Body of pancreas (tissue), 4 donors: ENCODE measurements around the gene KIAA1671. TPM values are rescaled to one million over a fixed set of nuclear protein-coding genes. Genes with fewer than 3 reads are reported as not detected.

Source experiments
- ATAC-seq: fragments of 150-250 bp; one replicate; pipeline ENCODE4 v1.9.1; 2016
- DNase-seq, 4 donors: peaks; one replicate each; pipeline ENCODE4 v3.0.0-alpha.2; 2019
- H3K27ac ChIP-seq, 4 donors: fragments of 200-600 bp; sonication (generic); 1 replicate in 3 of 4; 2 replicates in 1 of 4; pipeline versions ENCODE4 v1.5.1 to v1.6.1; 2016 to 2019; ENCODE audit warnings: mild to moderate bottlenecking in 1 of 4, mixed read lengths in 1 of 4, moderate library complexity in 1 of 4
- H3K27me3 ChIP-seq, 2 donors: fragments of 200-600 bp; sonication (generic); one replicate each; pipeline ENCODE4 v1.6.0; 2016; ENCODE audit warnings: mild to moderate bottlenecking in 1 of 2
- H3K36me3 ChIP-seq, 2 donors: fragments of 200-600 bp; sonication (generic); replicated peaks in 1 of 2; 2 replicates each; pipeline ENCODE4 v1.5.1; 2016; ENCODE audit warnings: low read depth in 2 of 2; ENCODE audit not compliant: insufficient read depth in 1 of 2
- H3K4me1 ChIP-seq: fragments of 200-600 bp; sonication (generic); one replicate; pipeline ENCODE4 v1.6.0; 2016
- H3K4me3 ChIP-seq, 2 donors: fragments of 200-600 bp; sonication (generic); 1 replicate in 1 of 2; 2 replicates in 1 of 2; pipeline ENCODE4 v1.5.1; 2016 to 2019
- H3K9me3 ChIP-seq, 3 donors: fragments of 200-600 bp; sonication (generic); 1 replicate in 2 of 3; 2 replicates in 1 of 3; pipeline ENCODE4 v1.5.1; 2016
- POLR2A ChIP-seq, 3 donors: fragments of 450-650 bp; IDR thresholded peaks; one replicate each; pipeline ENCODE4 v1.6.1; 2016; ENCODE audit warnings: antibody characterized with exemption in 3 of 3, mild to moderate bottlenecking in 2 of 3
- WGBS, 2 donors: methylation state at CpG; one replicate each; pipeline ENCODE4 v1.1.5; 2017; 5-methylcytosine and 5-hydroxymethylcytosine counted together
- intact Hi-C: fragments of 100-400 bp; cut with DNase I; formaldehyde crosslinking; loops from one replicate; pipeline ENCODE4 v1.15.1; 2023
- total RNA-seq, 2 donors: library from RNA; depleted of rRNA; stranded (reverse); fragments of >200 nt; gene quantifications; one replicate each; pipeline ENCODE4 v1.1.0, GENCODE V29; 2016
- TF ChIP-seq, protein P1 (sequence below), 7 experiments: fragments of 450-650 bp in 4 of 7; fragments of 200-600 bp in 3 of 7; sonication (generic) in 3 of 7; IDR thresholded peaks; one replicate each; pipeline ENCODE4 v1.5.1; 2016 to 2019; ENCODE audit warnings: antibody characterized with exemption in 7 of 7

Gene KIAA1671
- total RNA-seq, 2 donors from 2014 or later = 24.9 to 79.8 TPM

DNA sequence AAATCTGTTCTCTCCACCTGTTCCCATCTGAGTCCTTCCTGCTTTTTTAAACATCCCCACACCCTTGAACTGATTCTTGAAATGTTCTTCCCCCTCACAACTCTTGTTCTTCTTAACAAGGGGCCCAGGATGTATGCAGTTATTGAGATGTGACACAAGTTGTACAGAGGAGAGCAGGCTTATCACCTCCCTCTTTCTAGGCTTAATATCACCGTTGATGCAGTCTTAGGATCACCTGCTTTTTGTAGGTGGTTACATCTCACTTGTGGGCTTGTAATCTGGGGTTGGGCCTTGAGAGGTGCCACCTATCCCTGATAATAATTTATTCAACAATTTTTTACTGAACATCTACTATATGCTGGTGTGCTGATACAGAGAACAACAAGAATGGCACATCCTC lies 253.3 kb downstream of the KIAA1671 start:
- no peak overlapping the region for H3K27ac ChIP-seq
- H3K4me3 ChIP-seq = no peak overlapping the region
- intact Hi-C loops = no loop called here
- ATAC-seq (no peak), DNase-seq (no peak)
- no peaks in the 10 kb centered on the region for H3K9me3 ChIP-seq
- H3K27me3 ChIP-seq = no peaks in the 10 kb centered on the region
- no peaks in the 10 kb centered on the region for H3K4me1 ChIP-seq
- H3K36me3 ChIP-seq = no peaks in the 10 kb centered on the region
- 65 to 87% methylated on average over 1 of the region's 1 CpG for WGBS, 2 donors
- TF ChIP-seq POLR2A (IDR thresholded peaks at IDR 0.05) = no peak
- TF ChIP-seq, protein P1, sequence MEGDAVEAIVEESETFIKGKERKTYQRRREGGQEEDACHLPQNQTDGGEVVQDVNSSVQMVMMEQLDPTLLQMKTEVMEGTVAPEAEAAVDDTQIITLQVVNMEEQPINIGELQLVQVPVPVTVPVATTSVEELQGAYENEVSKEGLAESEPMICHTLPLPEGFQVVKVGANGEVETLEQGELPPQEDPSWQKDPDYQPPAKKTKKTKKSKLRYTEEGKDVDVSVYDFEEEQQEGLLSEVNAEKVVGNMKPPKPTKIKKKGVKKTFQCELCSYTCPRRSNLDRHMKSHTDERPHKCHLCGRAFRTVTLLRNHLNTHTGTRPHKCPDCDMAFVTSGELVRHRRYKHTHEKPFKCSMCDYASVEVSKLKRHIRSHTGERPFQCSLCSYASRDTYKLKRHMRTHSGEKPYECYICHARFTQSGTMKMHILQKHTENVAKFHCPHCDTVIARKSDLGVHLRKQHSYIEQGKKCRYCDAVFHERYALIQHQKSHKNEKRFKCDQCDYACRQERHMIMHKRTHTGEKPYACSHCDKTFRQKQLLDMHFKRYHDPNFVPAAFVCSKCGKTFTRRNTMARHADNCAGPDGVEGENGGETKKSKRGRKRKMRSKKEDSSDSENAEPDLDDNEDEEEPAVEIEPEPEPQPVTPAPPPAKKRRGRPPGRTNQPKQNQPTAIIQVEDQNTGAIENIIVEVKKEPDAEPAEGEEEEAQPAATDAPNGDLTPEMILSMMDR (IDR thresholded peaks at IDR 0.05) = no peak

DNA sequence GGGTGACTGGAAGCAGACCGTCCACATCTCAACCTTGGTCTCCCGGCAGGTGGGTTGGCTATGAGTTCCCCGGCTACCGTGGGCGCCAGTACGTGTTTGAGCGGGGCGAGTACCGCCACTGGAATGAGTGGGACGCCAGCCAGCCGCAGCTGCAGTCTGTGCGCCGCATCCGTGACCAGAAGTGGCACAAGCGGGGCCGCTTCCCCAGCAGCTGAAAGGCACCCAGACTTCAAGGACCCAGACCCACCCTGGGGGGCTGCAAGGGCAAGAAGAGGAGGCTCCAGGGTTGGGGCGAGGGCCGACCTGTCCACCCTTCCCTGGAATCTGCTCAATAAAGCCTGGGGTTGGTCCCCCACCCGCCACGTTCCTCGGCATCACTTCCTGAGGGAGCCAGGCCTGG lies 254.5 kb downstream of the KIAA1671 start:
- Histone ChIP-seq H3K27me3 (no peaks in the 10 kb centered on the region), H3K4me1 (no peaks in the 10 kb centered on the region), H3K27ac (no peak overlapping the region), H3K9me3 (no peaks in the 10 kb centered on the region), H3K36me3 (no peaks in the 10 kb centered on the region), H3K4me3 (no peak overlapping the region)
- DNase-seq (no peak), ATAC-seq (no peak)
- intact Hi-C loops = no loop called here
- no peak for TF ChIP-seq POLR2A (IDR thresholded peaks at IDR 0.05)
- TF ChIP-seq, protein P1 (IDR thresholded peaks at IDR 0.05) = no peak
- WGBS, 2 donors = 84 to 96% methylated on average over 8 to 9 of the region's 21 CpGs

DNA sequence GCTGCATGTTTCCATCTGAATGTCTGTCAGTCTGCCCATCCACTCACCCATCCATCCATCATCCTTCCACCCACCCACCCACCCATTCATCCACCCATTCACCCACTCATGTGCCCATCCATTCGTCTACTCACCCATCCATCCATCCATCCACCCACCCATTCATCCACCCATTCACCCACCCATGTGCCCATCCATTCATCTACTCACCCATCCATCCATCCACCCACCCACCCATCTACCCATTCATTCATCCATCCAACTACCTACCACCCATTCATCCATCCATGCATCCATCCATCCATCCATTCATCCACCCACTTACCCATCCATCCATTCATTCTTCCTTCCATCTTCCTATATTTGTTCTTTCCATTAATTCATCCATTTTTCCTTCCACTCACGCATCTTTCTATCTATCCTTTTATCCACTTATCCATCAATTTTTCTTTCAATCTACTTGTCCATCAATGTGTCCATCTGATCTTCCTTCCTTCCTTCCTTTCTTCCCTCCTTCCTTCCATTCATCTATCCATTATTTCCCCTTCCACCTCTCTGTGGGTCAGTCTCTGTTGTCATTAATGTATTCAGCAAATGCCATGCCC lies 255.1 kb downstream of the KIAA1671 start:
- Histone ChIP-seq H3K4me3 (no peak overlapping the region), H3K9me3 (no peaks in the 10 kb centered on the region), H3K27ac (no peak overlapping the region), H3K36me3 (no peaks in the 10 kb centered on the region), H3K4me1 (no peaks in the 10 kb centered on the region), H3K27me3 (no peaks in the 10 kb centered on the region)
- no peak for ATAC-seq
- intact Hi-C loops = no loop called here
- TF ChIP-seq POLR2A (IDR thresholded peaks at IDR 0.05) = no peak
- TF ChIP-seq, protein P1 (IDR thresholded peaks at IDR 0.05) = no peak
- 73 to 96% methylated on average over 1 to 2 of the region's 2 CpGs for WGBS, 2 donors
- no peak for DNase-seq

DNA sequence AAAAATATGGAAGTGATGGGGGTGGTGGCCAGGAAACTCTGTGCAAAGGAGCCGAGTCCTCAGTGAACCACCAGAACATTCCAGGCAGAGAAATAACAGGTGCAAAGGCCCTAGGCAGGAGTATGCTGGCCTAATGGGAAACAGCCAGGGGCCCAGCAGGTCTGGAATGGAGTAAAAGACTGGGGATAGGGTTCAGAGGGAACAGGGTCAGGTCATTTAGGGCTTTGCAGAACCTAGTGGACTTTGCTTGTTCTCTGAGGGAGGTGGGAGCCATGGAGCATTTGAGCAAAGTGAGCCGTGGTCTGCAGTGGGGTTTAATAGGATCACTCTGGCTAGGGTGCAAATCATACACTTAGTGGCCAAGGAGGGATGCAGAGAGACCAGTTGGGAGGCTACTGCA lies 255.8 kb downstream of the KIAA1671 start:
- no peak overlapping the region for H3K4me3 ChIP-seq
- no peaks in the 10 kb centered on the region for H3K9me3 ChIP-seq
- no peak for TF ChIP-seq POLR2A (IDR thresholded peaks at IDR 0.05)
- TF ChIP-seq, protein P1 (IDR thresholded peaks at IDR 0.05) = no peak
- WGBS, 2 donors = 80 to 91% methylated on average over 2 of the region's 2 CpGs
- intact Hi-C loops = no loop called here
- no peak for DNase-seq
- no peak for ATAC-seq
- no peak overlapping the region for H3K27ac ChIP-seq
- H3K27me3 ChIP-seq = no peaks in the 10 kb centered on the region
- H3K4me1 ChIP-seq = no peaks in the 10 kb centered on the region
- H3K36me3 ChIP-seq = no peaks in the 10 kb centered on the region
